Mucosa of descending colon (tissue), 3 donors: ENCODE data around the gene ATP8A2. TPM values are rescaled to one million over a fixed set of nuclear protein-coding genes. Genes with fewer than 3 reads are reported as not detected.

Experiments
- ATAC-seq: fragments of 200-7000 bp; cut with Tn5 transposase; one replicate; pipeline ENCODE4 v1.9.1; 2020; ENCODE audit warnings: mild to moderate bottlenecking, moderate library complexity
- DNase-seq, 3 donors: peaks; one replicate each; pipeline ENCODE4 v3.0.0-alpha.2; 2020
- H3K36me3 ChIP-seq: fragments of 200-600 bp; one replicate; pipeline ENCODE4 v1.8.0; 2021; ENCODE audit warnings: low read depth, mild to moderate bottlenecking
- H3K4me1 ChIP-seq: fragments of 200-600 bp; one replicate; pipeline ENCODE4 v1.8.0; 2021; ENCODE audit warnings: low read depth, mild to moderate bottlenecking
- H3K4me3 ChIP-seq: fragments of 200-600 bp; one replicate; pipeline ENCODE4 v1.8.0; 2021; ENCODE audit warnings: mild to moderate bottlenecking
- H3K9me3 ChIP-seq: fragments of 200-600 bp; one replicate; pipeline ENCODE4 v1.8.0; 2021; ENCODE audit warnings: mild to moderate bottlenecking
- CTCF ChIP-seq: fragments of 200-600 bp; IDR thresholded peaks from one replicate; pipeline ENCODE4 v1.8.0; 2022; ENCODE audit warnings: antibody characterized with exemption, mild to moderate bottlenecking
- intact Hi-C, 2 donors: fragments of 100-400 bp; cut with DNase I in 1 of 2; cut with micrococcal nuclease in 1 of 2; formaldehyde crosslinking; loops; one replicate each; pipeline versions ENCODE4 v1.11.0 to v1.11.1; 2022; cut with DNase I, micrococcal nuclease
- total RNA-seq, 3 donors: library from RNA; stranded (reverse); fragmentation: NEBNext Ultra II Directional in 2 of 3; extraction: Animal tissue kit (Norgen Biotek cat#: 25700) in 2 of 3; gene quantifications; one replicate each; pipeline versions ENCODE4 v1.2.1 to v1.2.4, GENCODE V29; 2021 to 2023
- donor health status: DM: no; HTN: no; CAD: no; lungs with moderate emphysema.
- donor health status: DM: no; HTN: no; CAD: no.
- donor health status: DM: no; HTN: yes; CAD: no.

Gene ATP8A2
- total RNA-seq, 3 donors from 2014 or later: 0.22 to 3.6 (median 0.41) TPM

- TF ChIP-seq CTCF: no peak
- H3K4me3 ChIP-seq: no peak overlapping the region
- H3K36me3 ChIP-seq: no peaks in the 10 kb centered on the region
- DNase-seq: no peak
- H3K4me1 ChIP-seq: no peaks in the 10 kb centered on the region
- intact Hi-C loops: no loop called here
- no peaks in the 10 kb centered on the region for H3K9me3 ChIP-seq
- no peak for ATAC-seq
Observed at GRCh38 chr13:25762795-25763377, 391.1 kb downstream of the ATP8A2 start.

GRCh38 chr13:25764378-25764777 lies 392.6 kb downstream of the ATP8A2 start:
- H3K36me3 ChIP-seq: no peaks in the 10 kb centered on the region
- TF ChIP-seq CTCF: no peak
- H3K4me3 ChIP-seq: no peak overlapping the region
- no peaks in the 10 kb centered on the region for H3K4me1 ChIP-seq
- no peaks in the 10 kb centered on the region for H3K9me3 ChIP-seq
- DNase-seq (no peak), ATAC-seq (no peak)
- intact Hi-C loops: no loop called here

- ATAC-seq (no peak), DNase-seq (no peak)
- no peak for TF ChIP-seq CTCF
- intact Hi-C loops: no loop called here
- Histone ChIP-seq H3K9me3 (no peaks in the 10 kb centered on the region), H3K4me1 (no peaks in the 10 kb centered on the region), H3K4me3 (no peak overlapping the region), H3K36me3 (no peaks in the 10 kb centered on the region)
Observed at GRCh38 chr13:25765266-25765665, 393.5 kb downstream of the ATP8A2 start.

- TF ChIP-seq CTCF: no peak
- intact Hi-C loops: no loop called here
Observed at GRCh38 chr13:25766576-25766975, 394.8 kb downstream of the ATP8A2 start.

GRCh38 chr13:25766991-25767390 lies 395.2 kb downstream of the ATP8A2 start:
- H3K36me3 ChIP-seq: no peaks in the 10 kb centered on the region
- intact Hi-C loops: no loop called here
- ATAC-seq: no peak
- no peak overlapping the region for H3K4me3 ChIP-seq
- TF ChIP-seq CTCF: no peak
- no peaks in the 10 kb centered on the region for H3K4me1 ChIP-seq
- no peaks in the 10 kb centered on the region for H3K9me3 ChIP-seq
- no peak for DNase-seq

More at GRCh38 chr13:25766576-25766975, 394.8 kb downstream of the ATP8A2 start:
- Histone ChIP-seq H3K4me3 (no peak overlapping the region), H3K36me3 (no peaks in the 10 kb centered on the region), H3K9me3 (no peaks in the 10 kb centered on the region), H3K4me1 (no peaks in the 10 kb centered on the region)
- DNase-seq: no peak
- no peak for ATAC-seq

- H3K9me3 ChIP-seq: no peaks in the 10 kb centered on the region
- no peak for DNase-seq
- no peaks in the 10 kb centered on the region for H3K36me3 ChIP-seq
- H3K4me3 ChIP-seq: no peak overlapping the region
- H3K4me1 ChIP-seq: no peaks in the 10 kb centered on the region
- TF ChIP-seq CTCF: no peak
- intact Hi-C loops: no loop called here
- ATAC-seq: no peak
Observed at GRCh38 chr13:25768376-25768775, 396.6 kb downstream of the ATP8A2 start.
